GM12875 (cell line): ENCODE measurements around the gene RIPPLY1.

Experiments
- H3K4me3 ChIP-seq: one replicate; pipeline ENCODE4 v1.5.1; 2011; ENCODE audit warnings: low read depth, low read length, control low read depth
- CTCF ChIP-seq: IDR thresholded peaks from 2 replicates; pipeline ENCODE4 v1.5.1; 2011; ENCODE audit warnings: low read depth, mild to moderate bottlenecking, control low read depth, inconsistent platforms, low read length, moderate library complexity, borderline replicate concordance; ENCODE audit not compliant: insufficient read depth

Gene RIPPLY1

GRCh38 chrX:106903291-106903824, at the start of gene RIPPLY1:
Gene RIPPLY1, minus strand, starts transcription at chrX:106903341. Its CDS starts 54 bp downstream, at chrX:106903287.
- H3K4me3 ChIP-seq = no peak within 1 kb of the TSS
- no peak for TF ChIP-seq CTCF

- no peak overlapping the region for H3K4me3 ChIP-seq
- TF ChIP-seq CTCF = no peak
Observed at GRCh38 chrX:106952538-106952937, 49.4 kb upstream of the RIPPLY1 start.

- no peak for TF ChIP-seq CTCF
- no peak overlapping the region for H3K4me3 ChIP-seq
Observed at GRCh38 chrX:106952089-106952488, 48.9 kb upstream of the RIPPLY1 start.

- no peak for TF ChIP-seq CTCF
- no peak overlapping the region for H3K4me3 ChIP-seq
Observed at GRCh38 chrX:106951230-106951629, 48.1 kb upstream of the RIPPLY1 start.

GRCh38 chrX:106950381-106950780, 47.2 kb upstream of the RIPPLY1 start:
- TF ChIP-seq CTCF = no peak
- no peak overlapping the region for H3K4me3 ChIP-seq

- H3K4me3 ChIP-seq = no peak overlapping the region
- no peak for TF ChIP-seq CTCF
Observed at GRCh38 chrX:106949366-106949765, 46.2 kb upstream of the RIPPLY1 start.

GRCh38 chrX:106948641-106949040, 45.5 kb upstream of the RIPPLY1 start:
- H3K4me3 ChIP-seq = no peak overlapping the region
- no peak for TF ChIP-seq CTCF
